ENCODE data around the gene GPR37L1. TPM values are rescaled to one million over a fixed set of nuclear protein-coding genes. Genes with fewer than 3 reads are reported as not detected.
"Not testable (repeated sequence)": the region's sequence is repeated elsewhere in the genome, so short reads cannot be mapped to it uniquely, and the experiment has no call there.

Gene GPR37L1
- total RNA-seq, 2 experiments from 2014 or later, result not detected

- Mint-ChIP-seq H3K9me3 (no peaks in the 10 kb centered on the region), H3K4me3 (peak overlapping the region; percentile 99), H3K4me1 (ENCODE audit: low read depth) (peaks cover 82% of the 10 kb centered on the region), H3K27ac (peak overlapping the region; percentile 100), H3K36me3 (ENCODE audit: low read depth) (peaks cover 28% of the 10 kb centered on the region), H3K27me3 (ENCODE audit: low read depth) (no peaks in the 10 kb centered on the region)
- intact Hi-C loops (cut with micrococcal nuclease), result loop anchor here (2.0 to 5.0 kb wide), 2 partner anchors 23 to 646 kb away; partner anchors contain the start of gene KDM5B
- CTCF ChIA-PET, result interaction anchor here (1.0 to 2.3 kb wide), 9 partner anchors 13 to 558 kb away, joined by 4 to 14 read pairs (median 6); partner anchors contain the start of genes ARL8A, LGR6 and UBE2T
- DNase-seq, result no peak
These were observed 38.7 kb downstream of the GPR37L1 start for GRCh38 chr1:202161151-202162046.

- Mint-ChIP-seq H3K36me3 (ENCODE audit: low read depth) (peaks cover 26% of the 10 kb centered on the region), H3K4me1 (ENCODE audit: low read depth) (peaks cover 79% of the 10 kb centered on the region), H3K27ac (peak overlapping the region; percentile 78), H3K9me3 (no peaks in the 10 kb centered on the region), H3K4me3 (peak overlapping the region; percentile 99), H3K27me3 (ENCODE audit: low read depth) (no peaks in the 10 kb centered on the region)
- CTCF ChIA-PET, result interaction anchor here (1.1 to 2.5 kb wide), 3 partner anchors 13 to 26 kb away, joined by 4 to 10 read pairs (median 5); no protein-coding TSS in a partner anchor
- intact Hi-C loops (cut with micrococcal nuclease), result loop anchor here (5.0 kb wide), 1 partner anchor 645 kb away; the partner anchor contains the start of gene KDM5B
- peak; percentile 61 for DNase-seq
These were observed 39.3 kb downstream of the GPR37L1 start for GRCh38 chr1:202162047-202162417.

GRCh38 chr1:202162418-202163280 is 39.9 kb downstream of the GPR37L1 start:
- DNase-seq, result peak; percentile 53
- Mint-ChIP-seq H3K27ac (peak overlapping the region; percentile 78), H3K27me3 (ENCODE audit: low read depth) (no peaks in the 10 kb centered on the region), H3K4me3 (peak overlapping the region; percentile 63), H3K36me3 (ENCODE audit: low read depth) (peaks cover 23% of the 10 kb centered on the region), H3K4me1 (ENCODE audit: low read depth) (peaks cover 75% of the 10 kb centered on the region), H3K9me3 (no peaks in the 10 kb centered on the region)
- intact Hi-C loops (cut with micrococcal nuclease), result loop anchor here (5.0 kb wide), 1 partner anchor 645 kb away; the partner anchor contains the start of gene KDM5B
- CTCF ChIA-PET, result interaction anchor here (0.6 to 2.5 kb wide), 7 partner anchors 8 to 30 kb away, joined by 3 to 10 read pairs (median 3); no protein-coding TSS in a partner anchor

GRCh38 chr1:202163281-202164270 is 40.9 kb downstream of the GPR37L1 start:
- CTCF ChIA-PET, result interaction anchor here (0.9 to 2.5 kb wide), 4 partner anchors 21 to 28 kb away, joined by 3 to 10 read pairs (median 3); no protein-coding TSS in a partner anchor
- DNase-seq, result no peak
- Mint-ChIP-seq H3K27ac (no peak overlapping the region), H3K9me3 (no peaks in the 10 kb centered on the region), H3K27me3 (ENCODE audit: low read depth) (no peaks in the 10 kb centered on the region), H3K4me1 (ENCODE audit: low read depth) (peaks cover 67% of the 10 kb centered on the region), H3K36me3 (ENCODE audit: low read depth) (peaks cover 17% of the 10 kb centered on the region), H3K4me3 (peak overlapping the region; percentile 39)
- intact Hi-C loops (cut with micrococcal nuclease), result loop anchor here (5.0 kb wide), 1 partner anchor 644 kb away; the partner anchor contains the start of gene KDM5B

- peak; percentile 88 for DNase-seq
- H3K27me3 Mint-ChIP-seq (ENCODE audit: low read depth), result no peaks in the 10 kb centered on the region
- peaks cover 8% of the 10 kb centered on the region for H3K36me3 Mint-ChIP-seq (ENCODE audit: low read depth)
- intact Hi-C loops (cut with micrococcal nuclease), result loop anchor here (5.0 kb wide), 1 partner anchor 643 kb away; the partner anchor contains the start of gene KDM5B
- H3K27ac Mint-ChIP-seq, result peak overlapping the region; percentile 72
- no peaks in the 10 kb centered on the region for H3K9me3 Mint-ChIP-seq
- H3K4me3 Mint-ChIP-seq, result peak overlapping the region; percentile 39
- CTCF ChIA-PET, result interaction anchor here (0.7 to 2.5 kb wide), 4 partner anchors 10 to 25 kb away, joined by 3 to 10 read pairs (median 6); no protein-coding TSS in a partner anchor
- H3K4me1 Mint-ChIP-seq (ENCODE audit: low read depth), result peaks cover 60% of the 10 kb centered on the region
These were observed 41.7 kb downstream of the GPR37L1 start for GRCh38 chr1:202164271-202165037.

- Mint-ChIP-seq H3K4me3 (peak overlapping the region; percentile 39), H3K9me3 (no peaks in the 10 kb centered on the region), H3K36me3 (ENCODE audit: low read depth) (peaks cover under 1% of the 10 kb centered on the region), H3K27ac (peak overlapping the region; percentile 72), H3K27me3 (ENCODE audit: low read depth) (no peaks in the 10 kb centered on the region), H3K4me1 (ENCODE audit: low read depth) (peaks cover 57% of the 10 kb centered on the region)
- peak; percentile 43 for DNase-seq
- CTCF ChIA-PET, result interaction anchor here (0.5 to 2.4 kb wide), 7 partner anchors 8 to 166 kb away, joined by 3 to 9 read pairs (median 3); no protein-coding TSS in a partner anchor
- intact Hi-C loops (cut with micrococcal nuclease), result no loop called here
These were observed 42.7 kb downstream of the GPR37L1 start for GRCh38 chr1:202165267-202165941.

GRCh38 chr1:202165942-202166843 is 43.5 kb downstream of the GPR37L1 start:
- CTCF ChIA-PET, result interaction anchor here (1.1 to 2.4 kb wide), 4 partner anchors 9 to 166 kb away, joined by 3 to 9 read pairs (median 6); no protein-coding TSS in a partner anchor
- H3K27ac Mint-ChIP-seq, result no peak overlapping the region
- H3K9me3 Mint-ChIP-seq, result no peaks in the 10 kb centered on the region
- H3K27me3 Mint-ChIP-seq (ENCODE audit: low read depth), result no peaks in the 10 kb centered on the region
- H3K4me3 Mint-ChIP-seq, result no peak overlapping the region
- intact Hi-C loops (cut with micrococcal nuclease), result no loop called here
- H3K4me1 Mint-ChIP-seq (ENCODE audit: low read depth), result peaks cover 49% of the 10 kb centered on the region
- DNase-seq, result no peak
- H3K36me3 Mint-ChIP-seq (ENCODE audit: low read depth), result no peaks in the 10 kb centered on the region

- DNase-seq; intact Hi-C loops (cut with micrococcal nuclease); H3K27me3 Mint-ChIP-seq (ENCODE audit: low read depth); H3K4me3 Mint-ChIP-seq; H3K9me3 Mint-ChIP-seq; H3K27ac Mint-ChIP-seq; H3K36me3 Mint-ChIP-seq (ENCODE audit: low read depth): not testable (repeated sequence)
- CTCF ChIA-PET, result interaction anchor here (2.4 kb wide), 1 partner anchor 22 kb away, joined by 8 read pairs; no protein-coding TSS in a partner anchor
- H3K4me1 Mint-ChIP-seq (ENCODE audit: low read depth), result peaks cover 40% of the 10 kb centered on the region
These were observed 44.3 kb downstream of the GPR37L1 start for GRCh38 chr1:202167054-202167453.

GRCh38 chr1:202167708-202168415 is 45.1 kb downstream of the GPR37L1 start:
- peaks cover 32% of the 10 kb centered on the region for H3K4me1 Mint-ChIP-seq (ENCODE audit: low read depth)
- no peak overlapping the region for H3K27ac Mint-ChIP-seq
- H3K27me3 Mint-ChIP-seq (ENCODE audit: low read depth), result no peaks in the 10 kb centered on the region
- H3K4me3 Mint-ChIP-seq, result no peak overlapping the region
- CTCF ChIA-PET, result no interaction called here
- DNase-seq, result no peak
- no peaks in the 10 kb centered on the region for H3K36me3 Mint-ChIP-seq (ENCODE audit: low read depth)
- H3K9me3 Mint-ChIP-seq, result no peaks in the 10 kb centered on the region
- intact Hi-C loops (cut with micrococcal nuclease), result no loop called here
